ENCODE results near the gene LDLRAD2. TPM values are rescaled to one million over a fixed set of nuclear protein-coding genes. Genes with fewer than 3 reads are reported as not detected.
A peak's percentile ranks its signal among the peaks of the same experiment; 100 is the strongest.

The LDLRAD2 gene
- total and polyA plus RNA-seq, 10 of the 15 experiments (the other 5 are each of a cell fraction or from before 2014, with no cell fraction given), result 0.04 to 0.23 (median 0.11) TPM; not detected in 7

DNA sequence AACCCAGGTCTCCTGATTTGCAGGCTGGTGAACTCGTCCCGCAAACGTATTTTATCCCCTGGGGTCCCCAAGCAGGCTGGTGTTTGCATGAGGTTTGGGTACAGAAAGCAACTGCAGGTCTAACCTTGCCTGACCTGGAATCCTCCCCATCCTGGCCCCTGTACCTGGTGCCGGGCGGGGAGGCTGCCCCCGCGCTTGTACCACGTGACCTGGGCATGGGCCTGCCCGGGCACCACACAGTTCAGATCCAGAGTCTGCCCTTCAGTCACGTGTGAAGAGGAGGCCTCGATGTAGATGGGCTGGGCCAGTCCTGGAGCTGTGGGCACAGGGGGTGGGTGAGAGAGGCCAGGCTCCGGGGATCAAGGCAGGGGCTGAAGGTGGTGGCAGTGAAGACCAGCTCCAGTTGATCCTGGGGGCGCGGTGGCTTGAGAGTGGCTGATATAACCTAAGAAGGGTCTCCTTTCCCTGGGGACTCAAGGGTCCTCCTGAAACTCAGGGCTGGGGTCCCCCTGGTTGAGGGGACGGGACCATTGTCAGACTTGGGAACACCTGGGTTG lies 30.6 kb downstream of the LDLRAD2 start:
- no peak overlapping the region for H3K27ac ChIP-seq (ENCODE audit: control insufficient read depth, insufficient read depth)
- no peaks in the 10 kb centered on the region for H4K20me1 ChIP-seq (ENCODE audit: control insufficient read depth, insufficient read depth)
- no peak overlapping the region for H2AFZ ChIP-seq (ENCODE audit: control insufficient read depth, low read depth, low read length)
- H3K79me2 ChIP-seq (ENCODE audit: control insufficient read depth, insufficient read depth, low read length), result no peaks in the 10 kb centered on the region
- H3K9me3 ChIP-seq (replicated peaks; ENCODE audit: control insufficient read depth, insufficient read depth, low read length), result no peaks in the 10 kb centered on the region
- DNase-seq (ENCODE audit: low read depth, low spot score), result no peak
- H3K27me3 ChIP-seq (replicated peaks in 1 of 2; ENCODE audit: control insufficient read depth in 2 of 2, insufficient read depth in 2 of 2, low read length in 1 of 2), result no peaks in the 10 kb centered on the region
- BruUV-seq (replicated peaks), result no TSS peak
- CTCF ChIA-PET, result interaction anchor here (0.6 kb wide), 1 partner anchor 307 kb away, joined by 5 read pairs; no protein-coding TSS in a partner anchor
- no peak overlapping the region for H3K4me2 ChIP-seq (ENCODE audit: control insufficient read depth, insufficient read depth)
- RAD21 ChIA-PET (ENCODE audit: unreplicated experiment), result no interaction called here
- POLR2A ChIA-PET, result no interaction called here
- H3K4me1 ChIP-seq (ENCODE audit: control insufficient read depth, insufficient read depth, low read length), result no peaks in the 10 kb centered on the region
- in situ Hi-C loops (cut with MboI) (no loop called here), intact Hi-C loops (cut with micrococcal nuclease; ENCODE audit: unreplicated experiment) (no loop called here)
- no peak for FAIRE-seq
- no peak for ATAC-seq
- SMC1A ChIA-PET (ENCODE audit: uncharacterized antibody, unreplicated experiment), result no interaction called here
- H3K4me3 ChIP-seq, result no peak overlapping the region
- no peaks in the 10 kb centered on the region for H3K36me3 ChIP-seq (ENCODE audit: control insufficient read depth in 2 of 2, insufficient read depth in 2 of 2, low read length in 1 of 2)
- WGBS (ENCODE audit: insufficient coverage, insufficient replicate concordance, low lambda C conversion rate, missing lambda C conversion rate), result 41% methylated on average over 15 of the region's 15 CpGs
- TF ChIP-seq, protein P1, sequence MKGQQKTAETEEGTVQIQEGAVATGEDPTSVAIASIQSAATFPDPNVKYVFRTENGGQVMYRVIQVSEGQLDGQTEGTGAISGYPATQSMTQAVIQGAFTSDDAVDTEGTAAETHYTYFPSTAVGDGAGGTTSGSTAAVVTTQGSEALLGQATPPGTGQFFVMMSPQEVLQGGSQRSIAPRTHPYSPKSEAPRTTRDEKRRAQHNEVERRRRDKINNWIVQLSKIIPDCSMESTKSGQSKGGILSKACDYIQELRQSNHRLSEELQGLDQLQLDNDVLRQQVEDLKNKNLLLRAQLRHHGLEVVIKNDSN (IDR thresholded peaks at IDR 0.05; ENCODE audit: borderline replicate concordance, extremely low read length, insufficient read depth, low read depth, low read length), result peak; percentile 40
- TF ChIP-seq EED (IDR thresholded peaks at IDR 0.05; ENCODE audit: low read depth) (no peak), YBX1 (IDR thresholded peaks at IDR 0.05) (no peak)
- no peak overlapping the region for H3K9ac ChIP-seq (ENCODE audit: control insufficient read depth, insufficient read depth, low read length)

DNA sequence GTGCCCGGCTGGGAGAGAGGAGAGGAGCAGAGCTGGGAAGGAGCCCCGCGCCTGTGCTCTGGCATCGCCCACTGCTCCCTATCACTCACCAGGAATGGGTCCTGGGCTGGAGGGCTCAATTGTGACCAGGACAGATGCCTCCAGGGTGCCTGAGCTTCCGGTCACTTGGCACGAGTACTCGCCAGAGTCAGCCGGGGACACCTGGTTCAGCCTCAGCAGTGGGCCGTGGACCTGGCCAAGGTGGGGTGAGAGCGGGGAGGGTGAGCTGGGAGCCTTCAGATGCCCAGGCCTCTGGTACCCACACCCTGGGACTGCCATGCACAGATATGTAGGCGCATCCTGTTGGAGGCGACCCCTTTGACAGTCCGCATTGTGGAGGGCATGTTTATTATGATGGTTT lies 31.1 kb downstream of the LDLRAD2 start:
- in situ Hi-C loops (cut with MboI), result no loop called here
- ChIA-PET SMC1A (ENCODE audit: uncharacterized antibody, unreplicated experiment) (no interaction called here), CTCF (no interaction called here)

More for the DNA sequence above, 31.1 kb downstream of the LDLRAD2 start:
- TF ChIP-seq SUPT20H (IDR thresholded peaks at IDR 0.05; ENCODE audit: borderline replicate concordance, control insufficient read depth, low read depth, low read length) (no peak), RAD51 (IDR thresholded peaks at IDR 0.05) (no peak), MEF2A (IDR thresholded peaks at IDR 0.05; ENCODE audit: insufficient read depth, low read depth, low read length) (no peak), SMC3 (IDR thresholded peaks at IDR 0.05; ENCODE audit: borderline replicate concordance, low read length) (no peak), SIX5 (IDR thresholded peaks at IDR 0.05; ENCODE audit: low read depth, low read length, severe bottlenecking) (no peak), HDAC6 (IDR thresholded peaks at IDR 0.05; ENCODE audit: unreplicated experiment) (no peak), SMARCA5 (IDR thresholded peaks at IDR 0.05) (no peak), ZNF622 (IDR thresholded peaks at IDR 0.05) (no peak)
- TF ChIP-seq, protein P2, sequence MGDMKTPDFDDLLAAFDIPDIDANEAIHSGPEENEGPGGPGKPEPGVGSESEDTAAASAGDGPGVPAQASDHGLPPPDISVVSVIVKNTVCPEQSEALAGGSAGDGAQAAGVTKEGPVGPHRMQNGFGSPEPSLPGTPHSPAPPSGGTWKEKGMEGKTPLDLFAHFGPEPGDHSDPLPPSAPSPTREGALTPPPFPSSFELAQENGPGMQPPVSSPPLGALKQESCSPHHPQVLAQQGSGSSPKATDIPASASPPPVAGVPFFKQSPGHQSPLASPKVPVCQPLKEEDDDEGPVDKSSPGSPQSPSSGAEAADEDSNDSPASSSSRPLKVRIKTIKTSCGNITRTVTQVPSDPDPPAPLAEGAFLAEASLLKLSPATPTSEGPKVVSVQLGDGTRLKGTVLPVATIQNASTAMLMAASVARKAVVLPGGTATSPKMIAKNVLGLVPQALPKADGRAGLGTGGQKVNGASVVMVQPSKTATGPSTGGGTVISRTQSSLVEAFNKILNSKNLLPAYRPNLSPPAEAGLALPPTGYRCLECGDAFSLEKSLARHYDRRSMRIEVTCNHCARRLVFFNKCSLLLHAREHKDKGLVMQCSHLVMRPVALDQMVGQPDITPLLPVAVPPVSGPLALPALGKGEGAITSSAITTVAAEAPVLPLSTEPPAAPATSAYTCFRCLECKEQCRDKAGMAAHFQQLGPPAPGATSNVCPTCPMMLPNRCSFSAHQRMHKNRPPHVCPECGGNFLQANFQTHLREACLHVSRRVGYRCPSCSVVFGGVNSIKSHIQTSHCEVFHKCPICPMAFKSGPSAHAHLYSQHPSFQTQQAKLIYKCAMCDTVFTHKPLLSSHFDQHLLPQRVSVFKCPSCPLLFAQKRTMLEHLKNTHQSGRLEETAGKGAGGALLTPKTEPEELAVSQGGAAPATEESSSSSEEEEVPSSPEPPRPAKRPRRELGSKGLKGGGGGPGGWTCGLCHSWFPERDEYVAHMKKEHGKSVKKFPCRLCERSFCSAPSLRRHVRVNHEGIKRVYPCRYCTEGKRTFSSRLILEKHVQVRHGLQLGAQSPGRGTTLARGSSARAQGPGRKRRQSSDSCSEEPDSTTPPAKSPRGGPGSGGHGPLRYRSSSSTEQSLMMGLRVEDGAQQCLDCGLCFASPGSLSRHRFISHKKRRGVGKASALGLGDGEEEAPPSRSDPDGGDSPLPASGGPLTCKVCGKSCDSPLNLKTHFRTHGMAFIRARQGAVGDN (IDR thresholded peaks at IDR 0.05), result no peak
- DNase-seq (ENCODE audit: low read depth, low spot score) (no peak), ATAC-seq (no peak), FAIRE-seq (no peak)
- Histone ChIP-seq H3K4me3 (no peak overlapping the region), H3K9me3 (replicated peaks; ENCODE audit: control insufficient read depth, insufficient read depth, low read length) (no peaks in the 10 kb centered on the region), H3K36me3 (ENCODE audit: control insufficient read depth in 2 of 2, insufficient read depth in 2 of 2, low read length in 1 of 2) (no peaks in the 10 kb centered on the region), H4K20me1 (ENCODE audit: control insufficient read depth, insufficient read depth) (no peaks in the 10 kb centered on the region), H3K27me3 (replicated peaks in 1 of 2; ENCODE audit: control insufficient read depth in 2 of 2, insufficient read depth in 2 of 2, low read length in 1 of 2) (no peaks in the 10 kb centered on the region), H3K79me2 (ENCODE audit: control insufficient read depth, insufficient read depth, low read length) (no peaks in the 10 kb centered on the region), H3K27ac (ENCODE audit: control insufficient read depth, insufficient read depth) (no peak overlapping the region), H3K4me1 (ENCODE audit: control insufficient read depth, insufficient read depth, low read length) (no peaks in the 10 kb centered on the region), H3K4me2 (ENCODE audit: control insufficient read depth, insufficient read depth) (no peak overlapping the region), H2AFZ (ENCODE audit: control insufficient read depth, low read depth, low read length) (no peak overlapping the region), H3K9ac (ENCODE audit: control insufficient read depth, insufficient read depth, low read length) (no peak overlapping the region)
- RAD21 ChIA-PET (ENCODE audit: unreplicated experiment), result no interaction called here
- no TSS peak for BruUV-seq (replicated peaks)
- intact Hi-C loops (cut with micrococcal nuclease; ENCODE audit: unreplicated experiment), result no loop called here
- POLR2A ChIA-PET, result no interaction called here
- 67% methylated on average over 9 of the region's 13 CpGs for WGBS (ENCODE audit: insufficient coverage, insufficient replicate concordance, low lambda C conversion rate, missing lambda C conversion rate)

Data from GM12878 (cell line).